Adrenal gland (tissue), 12 donors: ENCODE data around the gene ALG9. TPM values are rescaled to one million over a fixed set of nuclear protein-coding genes. Genes with fewer than 3 reads are reported as not detected.
"Not testable (repeated sequence)": the region's sequence is repeated elsewhere in the genome, so short reads cannot be mapped to it uniquely, and the experiment has no call there.

Source experiments
- DNase-seq, 7 donors: peaks; one replicate each; pipeline ENCODE4 v3.0.0-alpha.2; 2019 to 2020
- H3K27ac ChIP-seq, 5 donors: fragments of 200-600 bp; sonication (generic) in 4 of 5; 1 replicate in 3 of 5; 2 replicates in 2 of 5; pipeline versions ENCODE4 v1.5.1 to v1.8.0; 2016 to 2020; ENCODE audit warnings: mild to moderate bottlenecking in 1 of 5
- H3K27me3 ChIP-seq: fragments of 200-600 bp; 2 replicates; pipeline ENCODE4 v1.8.0; 2021
- H3K36me3 ChIP-seq, 2 donors: fragments of 200-600 bp; replicated peaks in 1 of 2; 1 replicate in 1 of 2; 2 replicates in 1 of 2; pipeline versions ENCODE4 v1.5.1 to v1.8.0; 2018 to 2022
- H3K4me1 ChIP-seq, 2 donors: fragments of 200-600 bp; replicated peaks in 1 of 2; 1 replicate in 1 of 2; 2 replicates in 1 of 2; pipeline versions ENCODE4 v1.5.1 to v1.8.0; 2018 to 2021
- H3K4me3 ChIP-seq, 4 donors: fragments of 200-600 bp; sonication (generic) in 3 of 4; one replicate each; pipeline ENCODE4 v1.5.1; 2016 to 2018
- H3K9me3 ChIP-seq, 3 donors: fragments of 200-600 bp; sonication (generic) in 1 of 3; replicated peaks in 1 of 3; 1 replicate in 2 of 3; 2 replicates in 1 of 3; pipeline versions ENCODE4 v1.5.1 to v1.8.0; 2016 to 2021
- POLR2A ChIP-seq, 2 donors: fragments of 450-650 bp; IDR thresholded peaks; one replicate each; pipeline ENCODE4 v1.6.1; 2017; ENCODE audit warnings: antibody characterized with exemption in 2 of 2, mild to moderate bottlenecking in 2 of 2, moderate library complexity in 1 of 2
- WGBS, 4 donors: extraction: QIAGEN DNeasy Blood & Tissue Kit in 2 of 4; methylation state at CpG; one replicate each; pipeline versions ENCODE4 v1.1.5 to v1.1.7; 2013 to 2017; 5-methylcytosine and 5-hydroxymethylcytosine counted together
- intact Hi-C, 2 donors: fragments of 100-400 bp; cut with DNase I; formaldehyde crosslinking; loops; one replicate each; pipeline versions ENCODE4 v1.14.1 to v1.15.0; 2022 to 2023
- polyA plus RNA-seq, 3 donors: library from polyadenylated mRNA; stranded (reverse); fragments of 200-250 nt in 2 of 3; fragments of 350-450 nt in 1 of 3; fragmentation: Illumina TruSeq in 1 of 3; extraction: RNeasy Lipid Tissue Mini Kit (QIAGEN cat#74804) in 1 of 3; gene quantifications; one replicate each; pipeline ENCODE4 v1.2.3, GENCODE V29; 2013 to 2014
- total RNA-seq, 9 donors: library from RNA; depleted of rRNA in 4 of 9; stranded (reverse); fragments of >200 nt in 4 of 9; fragments of 120-200 nt in 1 of 9; fragmentation: NEBNext Ultra II Directional in 1 of 9; extraction: Animal tissue kit (Norgen Biotek cat#: 25700) in 1 of 9; gene quantifications; one replicate each; pipeline versions ENCODE4 v1.1.0 to v1.2.4, GENCODE V29; 2013 to 2023
- TF ChIP-seq, protein P1 (sequence below), 6 experiments: fragments of 450-650 bp in 4 of 6; fragments of 200-600 bp in 2 of 6; sonication (generic) in 1 of 6; IDR thresholded peaks; 1 replicate in 5 of 6; 2 replicates in 1 of 6; pipeline versions ENCODE4 v1.5.1 to v1.8.0; 2016 to 2021; ENCODE audit warnings: antibody characterized with exemption in 6 of 6, mild to moderate bottlenecking in 2 of 6, moderate library complexity in 1 of 6
- donor health status: healthy with polysubstance abuse.
- donor health status: Bipolar disorder and iron deficiency.
- donor health status: DM: yes; HTN: yes; CAD: no.
- donor health status: DM: no; HTN: no; CAD: no.
- donor health status: DM: no; HTN: no; CAD: no.
- donor health status: DM: yes; HTN: yes; CAD: no.

Gene ALG9
- total and polyA plus RNA-seq, 12 donors, result 23.6 to 53.6 (median 31.2) TPM

DNA sequence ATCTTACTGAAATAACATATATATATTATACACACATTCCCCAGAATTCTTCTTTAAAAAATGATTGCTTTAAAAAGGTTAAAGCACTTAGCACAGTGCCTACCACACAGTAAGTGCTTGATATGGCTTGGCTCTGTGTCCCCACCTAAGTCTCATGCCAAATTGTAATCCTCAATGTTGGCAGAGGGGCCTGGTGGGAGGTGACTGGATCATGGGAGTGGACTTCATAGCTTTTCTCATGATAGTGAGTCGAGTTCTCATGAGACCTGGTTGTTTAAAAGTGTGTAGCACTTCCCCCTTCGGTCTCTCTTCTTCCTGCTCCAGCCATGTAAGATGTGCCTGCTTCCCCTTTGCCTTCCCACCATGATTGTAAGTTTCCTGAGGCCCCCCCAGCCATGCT is 34.0 kb upstream of the ALG9 start:
- H3K4me1 ChIP-seq, result peaks cover 0 to 4% of the 10 kb centered on the region in 2 donors
- no peak overlapping the region for H3K4me3 ChIP-seq
- no peaks in the 10 kb centered on the region for H3K27me3 ChIP-seq
- no peaks in the 10 kb centered on the region for H3K36me3 ChIP-seq
- TF ChIP-seq, protein P1, sequence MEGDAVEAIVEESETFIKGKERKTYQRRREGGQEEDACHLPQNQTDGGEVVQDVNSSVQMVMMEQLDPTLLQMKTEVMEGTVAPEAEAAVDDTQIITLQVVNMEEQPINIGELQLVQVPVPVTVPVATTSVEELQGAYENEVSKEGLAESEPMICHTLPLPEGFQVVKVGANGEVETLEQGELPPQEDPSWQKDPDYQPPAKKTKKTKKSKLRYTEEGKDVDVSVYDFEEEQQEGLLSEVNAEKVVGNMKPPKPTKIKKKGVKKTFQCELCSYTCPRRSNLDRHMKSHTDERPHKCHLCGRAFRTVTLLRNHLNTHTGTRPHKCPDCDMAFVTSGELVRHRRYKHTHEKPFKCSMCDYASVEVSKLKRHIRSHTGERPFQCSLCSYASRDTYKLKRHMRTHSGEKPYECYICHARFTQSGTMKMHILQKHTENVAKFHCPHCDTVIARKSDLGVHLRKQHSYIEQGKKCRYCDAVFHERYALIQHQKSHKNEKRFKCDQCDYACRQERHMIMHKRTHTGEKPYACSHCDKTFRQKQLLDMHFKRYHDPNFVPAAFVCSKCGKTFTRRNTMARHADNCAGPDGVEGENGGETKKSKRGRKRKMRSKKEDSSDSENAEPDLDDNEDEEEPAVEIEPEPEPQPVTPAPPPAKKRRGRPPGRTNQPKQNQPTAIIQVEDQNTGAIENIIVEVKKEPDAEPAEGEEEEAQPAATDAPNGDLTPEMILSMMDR (IDR thresholded peaks at IDR 0.05), result no peak
- intact Hi-C loops, result no loop called here
- WGBS, 4 donors, result 59 to 75% (median 66%) methylated on average over 2 of the region's 2 CpGs
- no peak overlapping the region for H3K27ac ChIP-seq
- DNase-seq, result no peak
- no peaks in the 10 kb centered on the region for H3K9me3 ChIP-seq

- TF ChIP-seq POLR2A (IDR thresholded peaks at IDR 0.05), result no peak
- TF ChIP-seq, protein P1 (IDR thresholded peaks at IDR 0.05), result no peak
- intact Hi-C loops, result no loop called here
- Histone ChIP-seq H3K4me1 (no peaks in the 10 kb centered on the region), H3K9me3 (peaks cover 0 to 1% (median 0%) of the 10 kb centered on the region in 3 donors), H3K4me3 (no peak overlapping the region), H3K36me3 (no peaks in the 10 kb centered on the region), H3K27me3 (no peaks in the 10 kb centered on the region), H3K27ac (no peak overlapping the region)
- DNase-seq, result no peak
- WGBS, 4 donors, result 77 to 89% (median 83%) methylated on average over 2 of the region's 2 CpGs
Measured at GRCh38 chr11:111886844-111887243, 15.5 kb upstream of the ALG9 start.

- no peaks in the 10 kb centered on the region for H3K36me3 ChIP-seq
- no peaks in the 10 kb centered on the region for H3K9me3 ChIP-seq
- no peaks in the 10 kb centered on the region for H3K4me1 ChIP-seq
- H3K27ac ChIP-seq, result no peak overlapping the region
- no peak overlapping the region for H3K4me3 ChIP-seq
- 67 to 88% (median 77%) methylated on average over 4 of the region's 4 CpGs for whole genome bisulfite sequencing, 4 donors
- TF ChIP-seq, protein P1 (IDR thresholded peaks at IDR 0.05), result no peak
- no peak for TF ChIP-seq POLR2A (IDR thresholded peaks at IDR 0.05)
- H3K27me3 ChIP-seq, result no peaks in the 10 kb centered on the region
- DNase-seq, result no peak
- intact Hi-C loops, result no loop called here
Measured at GRCh38 chr11:111886032-111886431, 14.7 kb upstream of the ALG9 start.

DNA sequence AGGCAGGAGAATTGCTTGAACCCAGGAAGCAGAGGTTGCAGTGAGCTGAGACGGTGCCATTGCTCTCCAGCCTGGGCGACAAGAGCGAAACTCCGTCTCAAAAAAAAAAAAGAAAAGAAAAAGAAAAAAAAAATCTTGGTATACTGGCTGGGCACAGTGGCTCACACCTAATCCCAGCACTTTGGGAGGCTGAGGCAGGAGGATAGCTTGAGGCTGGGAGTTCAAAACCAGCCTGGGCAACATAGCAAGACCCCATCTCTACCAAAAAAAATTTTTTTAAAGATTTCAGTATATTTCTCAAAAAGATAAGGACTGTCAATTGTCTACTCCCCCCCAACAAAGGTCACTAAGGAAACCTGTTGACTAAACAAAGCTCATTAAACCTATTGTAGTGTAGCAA is 13.7 kb upstream of the ALG9 start:
- H3K4me1 ChIP-seq, H3K9me3 ChIP-seq, intact Hi-C loops, DNase-seq, H3K4me3 ChIP-seq, H3K36me3 ChIP-seq, H3K27ac ChIP-seq, H3K27me3 ChIP-seq: not testable (repeated sequence)
- WGBS, 4 donors, result 70 to 99% (median 85%) methylated on average over 4 of the region's 4 CpGs

DNA sequence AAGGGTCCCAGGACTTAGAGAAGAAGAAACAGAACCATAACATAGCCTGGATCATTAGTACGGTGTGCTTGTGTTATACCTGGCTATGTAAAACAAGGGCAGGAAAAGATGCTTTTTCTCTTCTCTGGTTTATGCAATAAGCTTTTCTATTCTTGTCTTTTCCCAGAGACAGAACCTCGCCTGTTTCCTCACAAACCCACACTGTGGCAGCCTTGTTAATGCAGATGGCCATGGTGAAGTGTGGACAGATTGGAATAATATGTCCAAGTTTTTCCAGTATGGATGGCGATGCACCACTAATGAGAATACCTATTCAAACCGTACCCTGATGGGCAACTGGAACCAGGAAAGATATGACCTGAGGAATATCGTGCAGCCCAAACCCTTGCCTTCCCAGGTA is 10.8 kb upstream of the ALG9 start:
- Histone ChIP-seq H3K27ac (no peak overlapping the region), H3K27me3 (no peaks in the 10 kb centered on the region), H3K4me1 (peaks cover 17 to 21% of the 10 kb centered on the region in 2 donors), H3K9me3 (no peaks in the 10 kb centered on the region), H3K36me3 (no peaks in the 10 kb centered on the region), H3K4me3 (no peak overlapping the region)
- 86 to 92% (median 90%) methylated on average over 5 of the region's 5 CpGs for WGBS, 4 donors
- no peak for TF ChIP-seq POLR2A (IDR thresholded peaks at IDR 0.05)
- no peak for DNase-seq
- intact Hi-C loops, result no loop called here
